Upper lobe of left lung (tissue), 6 donors: Measurements from ENCODE around the gene IPO4. TPM values are rescaled to one million over a fixed set of nuclear protein-coding genes. Genes with fewer than 3 reads are reported as not detected.
A peak's percentile ranks its signal among the peaks of the same experiment; 100 is the strongest.

ENCODE experiments used
- ATAC-seq, 2 donors: fragments of 200-7000 bp; cut with Tn5 transposase; one replicate each; pipeline ENCODE4 v1.9.1; 2022; ENCODE audit warnings: mild to moderate bottlenecking in 2 of 2, moderate library complexity in 2 of 2; ENCODE audit not compliant: low FRiP score in 2 of 2
- DNase-seq, 2 donors: peaks; one replicate each; pipeline ENCODE4 v3.0.0-alpha.2; 2019 to 2020
- H3K27ac ChIP-seq, 4 donors: fragments of 200-600 bp; sonication (generic); one replicate each; pipeline ENCODE4 v1.5.1; 2016 to 2019
- H3K27me3 ChIP-seq, 4 donors: fragments of 200-600 bp; sonication (generic); one replicate each; pipeline ENCODE4 v1.5.1; 2017 to 2019
- H3K36me3 ChIP-seq, 4 donors: fragments of 200-600 bp; sonication (generic); one replicate each; pipeline ENCODE4 v1.5.1; 2016 to 2019
- H3K4me1 ChIP-seq, 4 donors: fragments of 200-600 bp; sonication (generic); one replicate each; pipeline ENCODE4 v1.5.1; 2018 to 2019
- H3K4me3 ChIP-seq, 4 donors: fragments of 200-600 bp; sonication (generic); one replicate each; pipeline ENCODE4 v1.5.1; 2017 to 2019; ENCODE audit warnings: mild to moderate bottlenecking in 2 of 4, moderate library complexity in 1 of 4
- H3K9me3 ChIP-seq, 4 donors: fragments of 200-600 bp; sonication (generic); one replicate each; pipeline ENCODE4 v1.5.1; 2018 to 2019
- CTCF ChIP-seq, 6 experiments: fragments of 450-650 bp in 4 of 6; fragments of 200-600 bp in 2 of 6; sonication (generic) in 2 of 6; IDR thresholded peaks; one replicate each; pipeline ENCODE4 v1.5.1; 2016 to 2019; ENCODE audit warnings: antibody characterized with exemption in 6 of 6
- EP300 ChIP-seq, 4 donors: sonication (generic); formaldehyde crosslinking; IDR thresholded peaks; one replicate each; pipeline ENCODE4 v1.5.1; 2017; ENCODE audit warnings: antibody characterized with exemption in 4 of 4, control low read depth in 2 of 4
- POLR2A ChIP-seq, 4 donors: fragments of 450-650 bp; IDR thresholded peaks; one replicate each; pipeline ENCODE4 v1.5.1; 2016 to 2017; ENCODE audit warnings: antibody characterized with exemption in 4 of 4, mild to moderate bottlenecking in 2 of 4
- POLR2AphosphoS5 ChIP-seq, 2 donors: sonication (generic); formaldehyde crosslinking; IDR thresholded peaks; one replicate each; pipeline ENCODE4 v1.5.1; 2017; ENCODE audit warnings: antibody characterized with exemption in 2 of 2
- WGBS, 2 donors: methylation state at CpG; one replicate each; pipeline ENCODE4 v1.1.5; 2017 to 2018; 5-methylcytosine and 5-hydroxymethylcytosine counted together
- total RNA-seq, 6 donors: library from RNA; depleted of rRNA in 4 of 6; stranded (reverse); fragments of >200 nt in 4 of 6; gene quantifications; one replicate each; pipeline versions ENCODE4 v1.1.0 to v1.2.1, GENCODE V29; 2016 to 2021
- donor health status: DM: no; HTN: no; CAD: no; lungs with moderate emphysema.
- donor health status: DM: no; HTN: yes; CAD: no; lungs with severe emphysema.

Gene IPO4
- total RNA-seq, 6 donors from 2014 or later: 20.8 to 50.3 (median 35.2) TPM

GRCh38 chr14:24215495-24216344 is 27.1 kb upstream of the IPO4 start, which contains the start of gene MDP1:
TSS of gene MDP1 (minus strand) at chr14:24216066. CDS start at chr14:24215955, 111 bp downstream.
- Histone ChIP-seq H3K9me3 (no peaks in the 10 kb centered on the region), H3K27me3 (no peaks in the 10 kb centered on the region), H3K4me1 (peaks cover 18 to 45% (median 27%) of the 10 kb centered on the region in 4 donors), H3K36me3 (peaks cover 3 to 15% (median 11%) of the 10 kb centered on the region in 4 donors), H3K27ac (peak within 1 kb of the TSS; percentile 88 to 91 (median 90)), H3K4me3 (peak within 1 kb of the TSS; percentile 66 to 77 (median 72))
- WGBS, 2 donors: 0 to 2% methylated on average over 23 to 30 of the region's 40 CpGs
- peak; percentile 86 to 90 for ATAC-seq
- TF ChIP-seq POLR2A (IDR thresholded peaks at IDR 0.05): peak in 3 of 4 donors; percentile 75 to 88 (median 79)
- TF ChIP-seq POLR2AphosphoS5 (IDR thresholded peaks at IDR 0.05): peak; percentile 87 to 90
- peak in 1 of 4 donors; percentile 59 for TF ChIP-seq EP300 (IDR thresholded peaks at IDR 0.05)
- peak in 5 of 6 experiments; percentile 39 to 78 (median 53) for TF ChIP-seq CTCF (IDR thresholded peaks at IDR 0.05)
- DNase-seq: peak; percentile 90 to 91

- Histone ChIP-seq H3K27ac (peak overlapping the region; percentile 97 to 98 (median 98)), H3K36me3 (peaks cover 9 to 32% (median 27%) of the 10 kb centered on the region in 4 donors), H3K27me3 (no peaks in the 10 kb centered on the region), H3K4me1 (peaks cover 18 to 46% (median 27%) of the 10 kb centered on the region in 4 donors), H3K4me3 (peak overlapping the region in 3 of 4 donors; percentile 64 to 86 (median 77)), H3K9me3 (no peaks in the 10 kb centered on the region)
- ATAC-seq: no peak
- 90 to 94% methylated on average over 7 of the region's 7 CpGs for WGBS, 2 donors
- TF ChIP-seq POLR2AphosphoS5 (IDR thresholded peaks at IDR 0.05) (no peak), POLR2A (IDR thresholded peaks at IDR 0.05) (no peak), EP300 (IDR thresholded peaks at IDR 0.05) (no peak), CTCF (IDR thresholded peaks at IDR 0.05) (no peak)
- DNase-seq: no peak
Observed at GRCh38 chr14:24213866-24214662, 25.4 kb upstream of the IPO4 start.

GRCh38 chr14:24212924-24213865 is 24.6 kb upstream of the IPO4 start, which contains the start of gene CHMP4A:
TSS of gene CHMP4A (minus strand) at chr14:24213488. CDS start at chr14:24213439, 49 bp downstream.
- Histone ChIP-seq H3K9me3 (no peaks in the 10 kb centered on the region), H3K4me1 (peaks cover 18 to 46% (median 27%) of the 10 kb centered on the region in 4 donors), H3K27me3 (no peaks in the 10 kb centered on the region), H3K27ac (peak within 1 kb of the TSS; percentile 97 to 98 (median 98)), H3K4me3 (peak within 1 kb of the TSS; percentile 53 to 86 (median 70)), H3K36me3 (peaks cover 9 to 41% (median 31%) of the 10 kb centered on the region in 4 donors)
- DNase-seq (peak; percentile 96 to 99), ATAC-seq (peak; percentile 96)
- peak in 1 of 4 donors; percentile 34 for TF ChIP-seq EP300 (IDR thresholded peaks at IDR 0.05)
- peak; percentile 94 to 98 (median 98) for TF ChIP-seq POLR2A (IDR thresholded peaks at IDR 0.05)
- peak; percentile 99 for TF ChIP-seq POLR2AphosphoS5 (IDR thresholded peaks at IDR 0.05)
- TF ChIP-seq CTCF (IDR thresholded peaks at IDR 0.05): peak in 4 of 6 experiments; percentile 9 to 42 (median 25)
- WGBS, 2 donors: 1% methylated on average over 26 to 47 of the region's 53 CpGs

GRCh38 chr14:24211311-24211710 is 22.7 kb upstream of the IPO4 start:
- H3K36me3 ChIP-seq: peaks cover 14 to 52% (median 45%) of the 10 kb centered on the region in 4 donors

More at GRCh38 chr14:24211311-24211710, 22.7 kb upstream of the IPO4 start:
- ATAC-seq: no peak
- no peak for DNase-seq
- Histone ChIP-seq H3K27me3 (no peaks in the 10 kb centered on the region), H3K4me1 (peaks cover 18 to 45% (median 26%) of the 10 kb centered on the region in 4 donors), H3K27ac (no peak overlapping the region), H3K9me3 (no peaks in the 10 kb centered on the region), H3K4me3 (no peak overlapping the region)
- no peak for TF ChIP-seq POLR2AphosphoS5 (IDR thresholded peaks at IDR 0.05)
- TF ChIP-seq POLR2A (IDR thresholded peaks at IDR 0.05): no peak
- no peak for TF ChIP-seq CTCF (IDR thresholded peaks at IDR 0.05)
- no peak for TF ChIP-seq EP300 (IDR thresholded peaks at IDR 0.05)
- WGBS, 2 donors: 93 to 100% methylated on average over 6 of the region's 6 CpGs
